GM21786 (cell line): Measurements from ENCODE around the gene CNOT6L.
A peak's percentile ranks its signal among the peaks of the same experiment; 100 is the strongest.
"Not testable (repeated sequence)": the region's sequence is repeated elsewhere in the genome, so short reads cannot be mapped to it uniquely, and the experiment has no call there.

Experiments
- ATAC-seq: cut with Tn5 transposase; IDR thresholded peaks from one replicate; pipeline ENCODE4 v1.9.1; 2021; ENCODE audit not compliant: unreplicated experiment

Gene CNOT6L

DNA sequence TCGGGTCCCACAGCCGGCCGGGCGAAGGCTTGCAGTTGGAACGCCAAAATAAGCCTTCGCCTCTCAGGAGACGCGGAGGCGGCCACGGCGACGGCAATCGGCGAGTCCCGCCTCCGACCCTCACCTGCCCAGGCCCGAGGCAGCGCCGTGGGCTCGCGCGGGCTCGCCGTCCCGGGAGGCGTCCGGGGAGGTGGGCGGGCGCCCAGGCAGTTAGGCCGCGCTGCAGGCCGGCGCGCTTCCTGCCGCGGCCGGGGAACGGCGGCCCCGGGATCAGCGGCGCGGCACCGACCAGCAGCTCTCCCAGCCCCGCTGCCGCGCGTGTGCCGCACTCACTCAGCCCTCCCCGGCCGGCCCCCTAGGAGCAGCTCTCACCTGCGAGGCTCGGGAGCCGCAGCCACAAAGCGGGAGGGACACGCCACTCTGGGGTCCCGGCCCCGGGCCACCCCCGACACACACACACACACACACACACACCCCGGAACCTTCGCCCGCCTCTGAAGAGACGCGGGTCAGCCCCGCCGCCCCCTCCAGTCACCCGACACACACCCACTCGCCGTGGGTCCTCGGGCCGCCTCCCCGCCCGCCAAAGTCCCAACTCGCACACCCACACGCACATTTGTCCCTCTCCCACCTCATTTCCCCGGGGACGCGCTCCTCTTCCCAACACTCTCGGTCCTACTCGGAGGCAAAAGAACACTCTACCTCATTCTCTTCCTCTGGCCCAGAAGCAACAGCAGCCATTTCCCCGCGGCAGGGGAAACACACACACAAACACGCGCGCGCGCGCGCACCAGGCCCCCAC lies at the start of gene CNOT6L:
Gene CNOT6L (minus strand): TSS at position 767 of the 802 bp plus-strand sequence. CDS start 60 bp downstream, at position 707.
- no peak for ATAC-seq

DNA sequence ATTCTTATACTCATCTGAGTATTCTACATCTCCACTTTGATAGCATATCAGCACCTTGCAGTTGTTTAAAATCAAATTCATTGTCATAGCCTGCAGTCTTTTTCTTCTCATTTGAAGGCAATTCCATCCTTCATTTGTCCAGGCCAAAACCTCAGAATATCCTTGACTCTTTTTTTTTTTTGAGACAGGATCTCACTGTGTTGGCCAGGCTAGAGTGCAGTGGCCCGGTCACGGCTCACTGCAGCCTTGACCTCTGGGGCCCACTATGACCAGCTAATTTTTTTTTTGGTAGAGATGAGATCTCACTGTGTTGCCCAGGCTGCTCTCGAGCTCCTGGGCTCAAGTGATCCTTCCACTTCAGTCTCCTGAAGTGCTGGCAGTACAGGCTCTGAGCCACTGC lies 46.1 kb upstream of the CNOT6L start:
- no peak for ATAC-seq

DNA sequence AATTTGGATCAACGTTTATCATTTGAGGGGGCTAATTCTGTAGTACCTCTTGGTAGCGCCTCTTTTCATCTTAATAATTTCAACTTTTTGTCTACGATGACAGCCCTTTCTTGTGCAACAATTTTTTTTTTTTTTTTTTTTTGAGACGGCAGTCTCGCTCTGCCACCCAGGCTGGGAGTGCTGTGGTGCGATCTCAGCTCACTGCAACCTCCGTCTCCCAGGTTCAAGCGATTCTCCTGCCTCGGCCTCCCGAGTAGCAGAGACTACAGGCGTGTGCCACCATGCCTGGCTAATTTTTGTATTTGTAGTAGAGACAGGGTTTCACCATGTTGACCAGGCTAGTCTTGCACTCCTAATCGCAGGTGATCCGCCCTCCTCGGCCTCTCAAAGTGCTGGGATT lies 44.2 kb upstream of the CNOT6L start:
- ATAC-seq: not testable (repeated sequence)

DNA sequence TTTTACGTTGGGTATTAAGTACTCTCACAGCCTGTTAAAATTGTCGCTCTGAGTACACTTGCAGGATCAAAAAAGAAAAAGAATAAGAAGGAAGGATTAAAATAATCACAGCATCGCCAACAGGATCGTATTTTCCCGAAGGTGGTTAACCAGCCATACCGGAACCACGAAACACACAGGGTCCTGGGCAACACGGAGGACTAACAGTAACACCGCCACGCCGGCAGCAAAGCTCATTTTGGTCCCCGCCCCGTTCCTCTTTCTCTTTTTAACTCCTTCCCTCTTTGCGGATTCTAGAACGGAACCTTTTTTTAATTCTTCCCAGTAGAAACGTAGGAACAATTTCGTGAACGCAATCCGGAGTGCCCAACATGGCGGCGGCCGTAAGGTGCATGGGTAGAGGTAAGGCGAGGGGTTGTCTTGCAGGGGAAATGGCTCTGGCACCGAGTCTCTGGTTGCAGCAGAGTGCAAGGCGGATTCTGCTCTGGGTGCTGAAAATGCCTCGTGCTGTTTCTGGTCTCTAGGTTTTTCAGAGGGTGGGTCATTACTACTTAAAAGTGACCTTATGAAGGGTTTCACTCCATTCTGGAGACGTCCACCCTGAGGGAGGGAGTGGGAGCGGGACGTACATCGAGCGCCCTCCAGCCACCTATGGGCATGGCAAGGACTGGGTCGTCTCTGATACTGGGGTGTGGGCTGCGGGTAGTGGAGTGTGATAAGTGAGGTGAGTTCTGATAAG lies 43.5 kb upstream of the CNOT6L start, which contains the start of gene MRPL1:
Gene MRPL1 (plus strand): TSS at position 353 of the 739 bp plus-strand sequence. CDS start 19 bp downstream, at position 372.
- peak; percentile 84 for ATAC-seq

GRCh38 chr4:77861495-77861894 lies 42.3 kb upstream of the CNOT6L start:
- no peak for ATAC-seq

DNA sequence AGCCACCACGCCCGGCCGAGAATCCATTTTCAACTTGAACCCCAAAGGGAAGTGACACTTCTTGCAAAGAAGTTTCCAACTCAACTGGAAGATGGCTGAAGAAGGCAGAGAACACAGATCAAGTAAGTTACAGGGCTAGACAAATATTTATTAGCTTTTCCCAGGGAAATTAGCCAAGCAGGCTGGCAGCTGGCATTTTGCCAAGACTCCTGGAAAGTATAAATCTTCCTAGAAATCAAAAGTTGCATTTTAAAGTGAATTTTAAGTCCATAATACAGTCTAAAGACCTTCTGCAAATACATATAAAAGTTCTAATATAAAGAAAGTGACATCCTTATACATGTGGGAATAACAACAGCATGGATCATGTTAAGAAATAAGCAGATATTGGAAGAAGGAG lies 40.1 kb upstream of the CNOT6L start:
- ATAC-seq: no peak

GRCh38 chr4:77856152-77856551 lies 37.0 kb upstream of the CNOT6L start:
- ATAC-seq: no peak

- ATAC-seq: no peak
Measured at GRCh38 chr4:77854431-77855111, 35.4 kb upstream of the CNOT6L start.

DNA sequence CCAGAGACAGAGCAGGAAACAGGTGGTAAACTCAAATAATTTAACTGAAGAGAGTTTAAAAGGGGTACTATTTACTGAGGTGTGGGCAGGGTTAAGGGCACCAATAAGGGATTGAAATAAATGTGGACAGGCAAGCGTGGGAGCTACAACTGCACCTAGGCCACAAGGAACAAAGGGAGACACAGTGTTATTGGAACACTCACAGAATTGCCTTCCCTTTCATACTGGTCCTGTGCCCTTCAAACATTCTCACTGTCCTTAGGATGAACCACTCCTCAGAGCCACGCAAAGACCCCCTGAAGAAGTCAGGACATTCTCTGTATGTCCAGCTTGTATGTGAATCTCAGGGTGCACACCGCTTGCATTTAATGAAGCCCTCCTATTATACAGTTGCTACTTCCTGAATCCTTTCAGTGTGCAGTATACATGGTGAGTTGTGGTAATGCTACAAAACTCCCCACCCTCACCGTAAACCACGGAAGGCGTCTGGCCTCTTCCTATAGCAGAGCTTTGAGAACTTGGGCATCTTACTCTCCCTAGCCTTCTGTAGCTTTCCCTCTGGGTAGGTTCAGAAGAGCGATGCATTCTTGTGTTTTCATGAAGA lies 33.8 kb upstream of the CNOT6L start:
- peak; percentile 93 for ATAC-seq

DNA sequence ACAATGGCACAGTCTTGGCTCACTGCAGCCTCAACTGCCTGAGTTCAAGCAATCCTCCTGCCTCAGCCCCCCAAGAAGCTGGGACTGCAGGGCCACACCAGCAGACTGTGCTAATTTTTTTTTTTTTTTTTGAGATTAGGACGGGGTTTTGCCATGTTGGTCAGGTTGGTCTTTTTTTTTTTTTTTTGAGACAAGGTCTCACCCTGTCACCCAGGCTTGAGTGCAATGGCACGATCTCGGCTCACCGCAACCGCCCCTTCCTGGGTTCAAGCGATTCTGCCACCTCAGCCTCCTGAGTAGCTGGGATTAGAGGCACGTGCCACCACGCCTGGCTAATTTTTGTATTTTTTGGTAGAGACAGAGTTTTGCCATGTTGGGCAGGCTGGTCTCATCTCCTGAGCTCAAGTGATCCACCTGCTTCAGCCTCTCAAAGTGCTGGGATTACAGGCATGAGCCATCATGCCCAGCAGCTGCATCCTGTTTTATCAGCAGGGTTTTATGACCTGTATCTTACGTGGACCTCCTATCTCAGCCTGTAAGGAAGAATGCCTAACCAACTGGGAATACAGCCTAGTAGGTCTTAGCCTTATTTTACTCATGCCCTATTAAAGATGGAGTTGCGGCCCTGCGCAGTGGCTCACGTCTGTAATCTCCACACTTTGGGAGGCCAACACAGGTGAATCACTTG lies 30.3 kb upstream of the CNOT6L start:
- ATAC-seq: no peak

DNA sequence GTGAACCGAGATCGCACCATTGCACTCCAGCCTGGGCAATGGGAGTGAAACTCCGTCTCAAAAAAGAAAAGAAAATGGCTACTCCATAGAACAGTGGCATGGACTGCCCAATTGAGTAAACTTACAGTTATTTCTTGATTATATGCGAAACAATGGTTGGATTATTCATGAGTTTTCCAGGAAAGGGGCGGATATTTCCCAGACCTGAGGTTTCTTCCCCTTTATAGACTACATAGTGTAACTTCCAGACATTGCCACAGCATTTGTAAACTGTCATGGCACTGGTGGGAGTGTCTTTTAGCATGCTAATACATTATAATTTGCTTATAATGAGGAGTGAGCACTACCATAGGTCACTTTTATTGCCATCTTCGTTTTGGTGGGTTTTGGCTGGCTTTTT lies 29.3 kb upstream of the CNOT6L start:
- ATAC-seq: no peak

DNA sequence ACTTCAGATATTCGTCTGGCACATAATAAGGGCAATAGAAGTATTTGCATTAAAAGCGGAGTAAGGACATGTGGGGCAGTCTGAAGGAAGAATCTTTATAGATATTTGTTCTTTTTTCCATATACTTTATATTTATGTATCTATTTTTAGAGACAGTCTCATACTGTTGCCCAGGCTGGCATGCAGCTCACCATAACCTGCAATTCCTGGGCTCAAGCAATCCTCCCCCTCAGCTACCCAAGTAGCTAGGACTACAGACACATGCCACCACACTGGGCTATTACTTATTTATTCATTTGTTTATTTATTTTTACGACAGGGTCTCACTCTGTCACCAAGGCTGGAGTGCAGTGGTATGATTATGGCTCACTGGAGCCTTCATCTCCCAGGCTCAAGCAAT lies 26.8 kb upstream of the CNOT6L start:
- ATAC-seq: no peak

DNA sequence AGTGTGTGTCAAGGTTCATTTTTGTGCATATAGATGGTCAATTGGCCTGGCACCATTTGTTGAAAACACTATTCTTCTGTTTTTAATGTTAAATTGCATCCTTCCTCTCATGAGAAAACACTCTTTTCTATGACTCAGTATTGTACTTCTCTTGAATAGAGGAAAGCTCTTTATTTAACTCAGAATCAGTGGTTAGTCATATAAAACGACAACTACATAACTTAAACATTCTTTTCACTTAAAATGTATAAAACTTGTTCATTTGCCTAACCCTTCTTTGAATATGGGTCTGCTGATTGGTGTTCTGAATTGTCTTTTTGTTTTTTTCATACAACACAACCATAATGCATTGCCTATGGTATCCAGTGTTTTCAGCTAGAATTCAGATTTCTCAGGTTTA lies 26.2 kb upstream of the CNOT6L start:
- ATAC-seq: no peak

- ATAC-seq: no peak
Measured at GRCh38 chr4:77844363-77844762, 25.2 kb upstream of the CNOT6L start.

- no peak for ATAC-seq
Measured at GRCh38 chr4:77843628-77844027, 24.5 kb upstream of the CNOT6L start.

DNA sequence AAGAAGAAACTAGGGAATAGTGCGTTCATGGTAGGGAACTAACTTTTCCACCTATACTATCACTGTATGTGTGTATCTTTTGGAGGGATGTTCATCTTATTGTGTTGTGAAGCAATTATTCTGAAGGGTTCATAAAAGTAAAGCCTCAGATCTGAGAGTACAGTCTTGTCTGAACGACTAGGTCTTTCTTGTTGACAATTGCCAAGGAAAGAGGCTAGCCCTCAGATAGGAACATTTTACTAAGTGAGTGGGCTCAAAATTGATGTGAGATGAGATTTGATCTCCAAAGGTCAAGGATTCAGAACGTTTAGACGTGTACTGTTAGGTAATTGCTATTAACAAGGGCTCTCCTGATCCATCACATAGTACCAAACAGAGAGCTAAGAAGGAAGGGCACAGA lies 15.2 kb upstream of the CNOT6L start:
- no peak for ATAC-seq

DNA sequence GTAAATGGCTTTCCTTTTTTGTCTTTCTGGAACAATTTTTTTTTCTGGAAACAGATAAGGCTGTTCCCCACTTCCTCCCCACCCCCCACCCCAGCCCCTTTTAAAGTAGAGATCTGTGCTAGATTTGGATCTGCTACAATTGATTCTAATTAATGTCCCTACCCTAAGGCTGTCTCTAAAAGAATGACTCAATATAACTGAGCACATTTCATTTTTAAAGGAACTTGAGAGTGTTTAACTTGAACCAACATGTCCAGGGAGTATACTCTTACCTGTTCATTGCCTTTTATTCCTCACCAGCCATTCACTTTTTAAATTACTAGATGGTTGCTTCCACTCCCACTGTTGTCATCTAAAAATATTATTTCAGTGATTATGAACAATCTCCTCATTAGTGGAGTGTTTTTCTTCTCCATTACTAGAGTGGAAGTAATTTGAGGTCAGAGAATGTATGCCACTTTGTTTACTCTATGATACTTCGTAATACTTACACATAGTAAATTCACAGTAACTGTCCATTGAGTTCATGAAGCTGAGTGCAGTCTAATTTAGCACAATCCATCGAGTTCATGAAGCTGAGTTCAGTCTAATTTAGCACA lies 14.1 kb upstream of the CNOT6L start:
- ATAC-seq: no peak

DNA sequence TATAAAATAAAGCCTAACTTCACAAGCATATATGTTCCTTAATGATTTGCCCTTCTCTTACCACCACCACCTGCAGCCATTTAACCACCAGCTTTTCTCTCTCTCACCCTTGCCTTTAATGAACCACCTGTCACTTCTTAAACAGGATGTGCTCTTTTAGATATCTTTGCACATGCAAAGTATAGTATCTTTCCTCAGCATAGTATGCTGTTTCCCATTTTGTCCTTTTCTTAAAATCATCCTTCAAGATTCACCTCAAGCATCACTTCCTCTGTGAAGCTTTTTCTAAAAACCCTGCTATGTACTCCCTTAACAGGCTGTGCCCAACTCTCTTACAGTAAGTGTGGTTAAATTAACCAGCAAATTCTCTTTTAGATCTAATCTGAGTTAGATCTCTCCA lies 8.2 kb upstream of the CNOT6L start:
- ATAC-seq: no peak

DNA sequence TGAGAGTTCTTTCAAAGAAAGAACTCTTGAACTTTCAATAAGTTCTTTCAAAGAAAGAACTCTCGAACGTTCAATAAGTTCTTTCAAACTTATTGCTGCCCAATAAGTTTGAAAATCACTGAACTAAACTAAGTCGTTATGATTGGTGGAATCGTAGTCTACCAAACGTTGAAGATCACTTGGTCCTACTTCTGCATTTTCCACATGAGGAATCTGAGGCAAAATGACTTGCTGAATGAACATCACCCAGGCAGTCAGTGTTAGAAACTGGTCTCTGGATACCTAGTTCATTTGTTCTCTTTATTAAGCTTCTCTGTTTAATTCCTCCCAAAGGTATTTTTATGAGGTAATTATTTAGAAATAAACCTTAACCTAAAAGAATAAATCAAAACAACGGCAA lies 7.1 kb upstream of the CNOT6L start:
- no peak for ATAC-seq

- no peak for ATAC-seq
Measured at GRCh38 chr4:77821775-77822174, 2.6 kb upstream of the CNOT6L start.
